Measurements from ENCODE around the gene SNX9. TPM values are rescaled to one million over a fixed set of nuclear protein-coding genes. Genes with fewer than 3 reads are reported as not detected.

SNX9 gene
- total and polyA plus RNA-seq, 3 donors from 2014 or later: 26.0 to 32.6 (median 30.1) TPM

- TF ChIP-seq POLR2A (IDR thresholded peaks at IDR 0.05) (no peak), CTCF (IDR thresholded peaks at IDR 0.05) (no peak)
- no peak for DNase-seq
- 91% methylated on average over 7 of the region's 7 CpGs for WGBS, 2 donors
Observed at GRCh38 chr6:157885211-157885788, 62.3 kb downstream of the SNX9 start.

GRCh38 chr6:157885876-157886275, 62.8 kb downstream of the SNX9 start:
- DNase-seq: no peak
- no peak overlapping the region for H3K27ac ChIP-seq
- intact Hi-C loops (cut with DNase I; ENCODE audit: low total_unique reads): no loop called here
- no peaks in the 10 kb centered on the region for H3K27me3 ChIP-seq
- no peaks in the 10 kb centered on the region for H3K9me3 ChIP-seq
- no peaks in the 10 kb centered on the region for H3K36me3 ChIP-seq (ENCODE audit: low read depth, missing control alignments)
- TF ChIP-seq POLR2A (IDR thresholded peaks at IDR 0.05): no peak
- no peak for TF ChIP-seq CTCF (IDR thresholded peaks at IDR 0.05)
- no peak overlapping the region for H3K4me3 ChIP-seq
- 94 to 97% methylated on average over 8 of the region's 8 CpGs for WGBS, 2 donors
- H3K4me1 ChIP-seq: no peaks in the 10 kb centered on the region

More at GRCh38 chr6:157885211-157885788, 62.3 kb downstream of the SNX9 start:
- H3K36me3 ChIP-seq (ENCODE audit: low read depth, missing control alignments): no peaks in the 10 kb centered on the region
- no peaks in the 10 kb centered on the region for H3K27me3 ChIP-seq
- H3K4me3 ChIP-seq: no peak overlapping the region
- no peaks in the 10 kb centered on the region for H3K9me3 ChIP-seq
- H3K27ac ChIP-seq: no peak overlapping the region
- intact Hi-C loops (cut with DNase I; ENCODE audit: low total_unique reads): no loop called here
- H3K4me1 ChIP-seq: no peaks in the 10 kb centered on the region

- DNase-seq: no peak
- no peaks in the 10 kb centered on the region for H3K36me3 ChIP-seq (ENCODE audit: low read depth, missing control alignments)
- H3K27ac ChIP-seq: no peak overlapping the region
- no peak for TF ChIP-seq POLR2A (IDR thresholded peaks at IDR 0.05)
- H3K4me1 ChIP-seq: no peaks in the 10 kb centered on the region
- H3K4me3 ChIP-seq: no peak overlapping the region
- intact Hi-C loops (cut with DNase I; ENCODE audit: low total_unique reads): no loop called here
- WGBS, 2 donors: 92 to 100% methylated on average over 3 to 4 of the region's 4 CpGs
- H3K27me3 ChIP-seq: no peaks in the 10 kb centered on the region
- no peaks in the 10 kb centered on the region for H3K9me3 ChIP-seq
Observed at GRCh38 chr6:157887892-157888291, 64.8 kb downstream of the SNX9 start.

- intact Hi-C loops (cut with DNase I; ENCODE audit: low total_unique reads): no loop called here
- H3K4me1 ChIP-seq: no peaks in the 10 kb centered on the region
- no peaks in the 10 kb centered on the region for H3K36me3 ChIP-seq (ENCODE audit: low read depth, missing control alignments)
- no peak for DNase-seq
- WGBS, 2 donors: 91 to 93% methylated on average over 9 of the region's 9 CpGs
- H3K4me3 ChIP-seq: no peak overlapping the region
- H3K27ac ChIP-seq: no peak overlapping the region
- TF ChIP-seq CTCF (IDR thresholded peaks at IDR 0.05): no peak
- TF ChIP-seq POLR2A (IDR thresholded peaks at IDR 0.05): no peak
- no peaks in the 10 kb centered on the region for H3K9me3 ChIP-seq
- H3K27me3 ChIP-seq: no peaks in the 10 kb centered on the region
Observed at GRCh38 chr6:157891544-157892362, 68.7 kb downstream of the SNX9 start.

- Histone ChIP-seq H3K9me3 (no peaks in the 10 kb centered on the region), H3K36me3 (ENCODE audit: low read depth, missing control alignments) (no peaks in the 10 kb centered on the region), H3K27me3 (no peaks in the 10 kb centered on the region), H3K27ac (no peak overlapping the region), H3K4me1 (no peaks in the 10 kb centered on the region), H3K4me3 (no peak overlapping the region)
- no peak for TF ChIP-seq POLR2A (IDR thresholded peaks at IDR 0.05)
- TF ChIP-seq CTCF (IDR thresholded peaks at IDR 0.05): no peak
- intact Hi-C loops (cut with DNase I; ENCODE audit: low total_unique reads): no loop called here
- 60 to 82% methylated on average over 5 of the region's 5 CpGs for WGBS, 2 donors
- DNase-seq: no peak
Observed at GRCh38 chr6:157892363-157892877, 69.4 kb downstream of the SNX9 start.
